Activated CD8-positive, alpha-beta memory T cell treated with anti-CD3 and anti-CD28 coated beads, Interleukin-2, amount 50 U/mL, for 24 hours (primary cell): Measurements from ENCODE around the gene TRIM44.
"Not testable (repeated sequence)": the region's sequence is repeated elsewhere in the genome, so short reads cannot be mapped to it uniquely, and the experiment has no call there.

Experiments used
- DNase-seq: peaks from one replicate; pipeline ENCODE4 v3.0.0-alpha.2; 2020; ENCODE audit errors: extremely low read depth

The TRIM44 gene

DNA sequence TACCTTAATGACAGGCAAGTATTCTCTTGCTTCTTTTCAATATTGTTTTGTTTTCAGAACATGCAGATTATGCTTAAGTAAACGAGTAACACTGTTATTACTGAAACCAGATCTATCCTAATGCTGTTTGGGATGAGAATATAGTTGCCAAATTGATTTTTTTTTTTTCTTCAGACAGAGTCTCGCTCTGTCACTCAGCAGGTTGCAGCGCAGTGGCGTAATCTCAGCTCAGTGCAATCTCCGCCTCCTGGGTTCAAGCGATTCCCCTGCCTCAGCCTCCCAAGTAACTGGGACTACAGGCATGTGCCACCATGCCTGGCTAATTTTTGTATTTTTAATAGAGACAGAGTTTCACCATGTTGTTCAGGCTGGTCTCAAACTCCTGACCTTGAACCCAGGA lies 91.0 kb downstream of the TRIM44 start:
- not testable (repeated sequence) for DNase-seq

GRCh38 chr11:35759951-35760350 lies 97.4 kb downstream of the TRIM44 start:
- DNase-seq: not testable (repeated sequence)

DNA sequence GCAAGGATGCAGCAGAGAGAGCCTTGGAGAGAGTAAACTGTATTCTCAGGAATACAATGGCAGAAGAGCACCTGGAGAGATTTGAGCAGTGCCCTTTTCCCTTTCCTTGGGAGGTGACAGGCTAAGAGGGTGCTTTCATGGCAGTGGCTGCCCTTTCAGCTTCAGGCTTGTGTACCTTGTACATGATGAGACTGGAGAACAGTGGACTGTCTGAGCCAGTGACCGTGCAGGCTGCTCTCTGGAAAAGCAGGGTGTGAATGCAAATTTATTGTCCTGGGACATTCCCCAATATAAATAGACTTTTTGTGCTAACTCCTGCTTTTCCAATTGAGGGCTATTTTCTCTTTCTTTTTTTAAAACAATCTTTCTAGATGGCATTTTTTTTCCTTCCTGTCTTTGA lies 99.3 kb downstream of the TRIM44 start:
- DNase-seq: no peak

DNA sequence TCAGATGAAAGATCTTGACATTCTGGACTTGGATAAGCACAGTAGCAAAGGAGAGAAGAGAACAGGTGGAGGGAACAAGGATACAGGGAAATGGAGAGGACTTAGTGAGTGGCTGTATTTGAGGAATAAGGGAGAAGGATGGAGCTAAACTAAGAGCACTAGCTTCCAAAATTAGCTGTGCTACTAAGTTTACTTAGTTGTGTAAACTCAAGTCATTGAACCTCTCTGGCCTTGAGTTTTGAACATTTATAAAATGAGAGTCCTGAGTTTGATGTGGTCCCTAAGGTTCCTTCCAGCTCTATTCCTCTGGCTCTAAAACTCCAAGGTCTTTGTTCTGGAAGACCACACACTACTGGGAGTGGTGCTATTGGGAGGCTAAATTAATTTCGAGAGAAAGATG lies 100.7 kb downstream of the TRIM44 start:
- no peak for DNase-seq

DNA sequence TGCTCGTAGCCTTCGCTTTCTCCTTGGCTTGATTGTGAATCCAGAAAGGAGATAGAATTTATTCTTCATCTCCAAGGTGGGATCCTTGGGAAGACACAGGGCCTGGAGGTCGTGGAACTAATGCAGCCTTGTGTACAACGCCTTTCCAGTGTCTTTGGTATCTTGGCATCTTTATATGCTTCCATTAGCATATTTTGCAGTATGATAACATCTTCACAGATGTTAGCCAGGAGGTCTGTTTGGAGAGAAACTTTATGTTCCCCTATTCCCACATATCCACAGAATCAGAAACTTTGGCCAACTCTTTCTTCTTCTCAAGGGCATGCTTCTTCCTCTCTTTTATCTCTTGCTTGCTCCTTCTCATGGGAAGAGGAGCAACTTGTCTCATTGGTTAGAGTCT lies 101.2 kb downstream of the TRIM44 start:
- no peak for DNase-seq

- DNase-seq: no peak
Measured at GRCh38 chr11:35764417-35764816, 101.8 kb downstream of the TRIM44 start.

GRCh38 chr11:35765211-35765610 lies 102.6 kb downstream of the TRIM44 start:
- DNase-seq: no peak

GRCh38 chr11:35766651-35767050 lies 104.1 kb downstream of the TRIM44 start:
- DNase-seq: no peak

DNA sequence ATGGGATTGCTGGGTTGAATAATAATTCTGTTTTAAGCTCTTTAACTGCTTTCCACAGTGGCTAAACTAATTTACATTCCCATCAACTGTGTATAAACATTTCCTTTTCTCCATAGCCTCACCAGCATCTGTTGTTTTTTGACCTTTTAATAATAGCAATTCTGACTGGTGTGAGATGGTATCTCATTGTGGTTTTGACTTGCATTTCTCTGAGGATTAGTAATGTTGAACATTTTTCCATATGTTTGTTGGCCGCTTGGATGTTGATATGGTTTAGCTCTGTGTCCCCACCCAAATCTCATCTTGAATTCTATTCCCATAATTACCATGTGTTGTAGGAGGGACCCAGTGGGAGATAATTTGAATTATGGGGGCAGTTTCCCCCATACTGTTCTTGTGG lies 107.8 kb downstream of the TRIM44 start:
- DNase-seq: not testable (repeated sequence)

DNA sequence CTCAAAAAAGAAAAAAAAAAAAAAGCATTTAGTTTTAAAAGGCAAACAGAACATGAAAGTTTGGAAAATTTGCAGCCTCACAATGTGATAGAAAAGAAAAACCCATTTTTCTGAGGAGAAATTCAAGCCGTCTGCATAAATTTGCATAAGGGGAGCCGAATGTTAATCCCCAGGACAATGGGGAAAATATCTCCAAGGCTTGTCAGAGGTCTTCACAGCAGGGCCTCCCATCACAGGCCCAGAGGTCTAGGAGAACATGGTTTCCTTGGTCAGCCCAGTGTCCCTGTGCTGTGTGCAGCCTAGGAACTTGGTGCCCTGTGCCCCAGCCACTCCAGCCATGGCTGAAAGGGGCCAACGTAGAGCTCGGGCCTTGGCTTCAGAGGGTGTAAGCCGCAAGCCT lies 109.1 kb downstream of the TRIM44 start:
- no peak for DNase-seq

DNA sequence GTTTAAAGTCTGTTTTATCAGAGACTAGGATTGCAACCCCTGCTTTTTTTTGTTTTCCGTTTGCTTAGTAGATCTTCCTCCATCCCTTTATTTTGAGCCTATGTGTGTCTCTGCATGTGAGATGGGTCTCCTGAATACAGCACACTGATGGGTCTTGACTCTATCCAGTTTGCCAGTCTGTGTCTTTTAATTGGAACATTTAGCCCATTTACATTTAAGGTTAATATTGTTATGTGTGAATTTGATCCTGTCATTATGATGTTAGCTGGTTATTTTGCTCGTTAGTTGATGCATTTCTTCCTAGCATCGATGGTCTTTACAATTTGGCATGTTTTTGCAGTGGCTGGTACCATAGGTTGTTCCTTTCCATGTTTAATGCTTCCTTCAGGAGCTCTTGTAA lies 114.7 kb downstream of the TRIM44 start:
- DNase-seq: not testable (repeated sequence)

GRCh38 chr11:35778943-35779342 lies 116.4 kb downstream of the TRIM44 start:
- not testable (repeated sequence) for DNase-seq

DNA sequence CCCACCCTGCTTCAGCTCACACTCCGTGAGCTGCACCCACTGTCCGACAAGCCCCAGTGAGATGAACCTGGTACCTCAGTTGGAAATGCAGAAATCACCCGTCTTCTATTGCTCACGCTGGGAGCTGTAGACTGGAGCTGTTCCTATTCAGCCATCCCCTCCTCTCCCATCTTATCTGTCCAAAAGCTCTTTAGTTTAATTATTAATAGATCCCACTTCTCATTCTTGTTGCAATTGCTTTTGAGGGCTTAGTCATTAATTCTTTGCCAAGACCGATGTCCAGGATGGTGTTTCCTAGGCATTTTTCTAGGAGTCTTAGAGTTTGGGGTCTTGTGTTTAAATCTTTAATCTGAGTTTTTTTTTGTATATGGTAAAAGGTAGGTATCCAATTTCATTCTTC lies 116.8 kb downstream of the TRIM44 start:
- no peak for DNase-seq

- no peak for DNase-seq
Measured at GRCh38 chr11:35780951-35781860, 118.6 kb downstream of the TRIM44 start.

DNA sequence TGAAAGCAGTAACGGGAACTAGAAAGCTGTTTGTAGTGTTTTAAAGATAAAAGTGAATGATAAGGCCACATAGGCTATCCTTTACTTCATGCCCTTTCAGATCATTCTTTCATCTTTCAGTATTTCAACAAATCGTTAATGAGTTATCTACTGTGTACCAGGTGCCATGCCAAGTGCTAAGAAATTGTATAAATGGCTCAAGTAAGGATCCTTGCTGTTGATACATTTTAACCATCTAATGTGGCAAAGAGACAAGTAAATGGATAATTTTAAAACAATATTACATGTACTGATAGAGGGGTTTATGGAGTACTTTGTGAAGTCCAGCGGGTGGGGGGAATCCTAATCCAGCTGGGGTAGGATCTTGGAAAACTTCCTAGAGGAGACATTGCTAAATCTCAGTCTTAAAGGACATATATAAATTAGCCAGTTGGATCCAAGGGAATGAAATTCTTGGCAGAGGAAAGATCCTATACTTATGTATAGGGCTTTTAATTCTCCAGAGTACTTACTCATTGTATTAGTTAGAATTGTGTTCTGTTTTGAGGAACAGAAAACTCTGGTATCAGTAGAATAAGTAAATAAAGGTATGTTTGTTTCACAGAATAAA lies 119.4 kb downstream of the TRIM44 start:
- no peak for DNase-seq

DNA sequence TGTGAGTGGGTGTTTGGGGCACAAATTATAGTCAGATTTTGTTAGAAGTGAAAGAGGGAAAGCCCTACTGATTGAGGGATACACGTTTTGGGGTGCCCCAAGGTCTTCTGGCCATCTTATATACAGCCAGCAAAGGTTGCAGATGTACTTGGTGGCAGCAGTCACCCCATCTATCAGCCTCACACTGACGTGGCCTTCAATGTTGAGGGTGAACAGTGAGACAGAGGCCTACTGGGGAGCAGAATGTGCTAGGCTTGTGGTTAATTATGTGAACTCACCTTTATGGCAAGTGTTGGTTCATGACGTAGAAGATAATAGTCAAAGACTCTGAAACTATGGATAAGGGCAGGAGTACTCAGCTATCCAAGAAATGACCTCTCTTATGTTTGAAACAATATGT lies 121.2 kb downstream of the TRIM44 start:
- no peak for DNase-seq

DNA sequence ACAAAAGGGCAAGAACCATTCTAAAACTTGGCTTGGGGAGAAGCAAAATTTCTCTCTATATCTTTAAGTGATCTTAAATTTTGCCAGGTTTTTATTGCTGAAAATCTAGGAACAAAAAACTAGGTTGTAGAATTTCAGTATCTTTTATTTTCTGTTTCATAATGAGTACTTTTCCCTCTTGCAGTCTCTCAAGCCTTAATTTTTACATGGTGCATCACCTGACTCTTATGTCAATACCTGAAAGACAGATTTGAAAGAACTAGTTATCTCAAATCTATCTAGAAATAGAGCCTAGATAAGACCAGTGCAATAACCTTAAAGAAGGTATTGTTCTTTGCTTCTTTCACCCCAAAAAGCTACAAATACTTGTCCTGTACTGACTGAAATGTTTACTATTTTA lies 122.1 kb downstream of the TRIM44 start:
- DNase-seq: no peak

DNA sequence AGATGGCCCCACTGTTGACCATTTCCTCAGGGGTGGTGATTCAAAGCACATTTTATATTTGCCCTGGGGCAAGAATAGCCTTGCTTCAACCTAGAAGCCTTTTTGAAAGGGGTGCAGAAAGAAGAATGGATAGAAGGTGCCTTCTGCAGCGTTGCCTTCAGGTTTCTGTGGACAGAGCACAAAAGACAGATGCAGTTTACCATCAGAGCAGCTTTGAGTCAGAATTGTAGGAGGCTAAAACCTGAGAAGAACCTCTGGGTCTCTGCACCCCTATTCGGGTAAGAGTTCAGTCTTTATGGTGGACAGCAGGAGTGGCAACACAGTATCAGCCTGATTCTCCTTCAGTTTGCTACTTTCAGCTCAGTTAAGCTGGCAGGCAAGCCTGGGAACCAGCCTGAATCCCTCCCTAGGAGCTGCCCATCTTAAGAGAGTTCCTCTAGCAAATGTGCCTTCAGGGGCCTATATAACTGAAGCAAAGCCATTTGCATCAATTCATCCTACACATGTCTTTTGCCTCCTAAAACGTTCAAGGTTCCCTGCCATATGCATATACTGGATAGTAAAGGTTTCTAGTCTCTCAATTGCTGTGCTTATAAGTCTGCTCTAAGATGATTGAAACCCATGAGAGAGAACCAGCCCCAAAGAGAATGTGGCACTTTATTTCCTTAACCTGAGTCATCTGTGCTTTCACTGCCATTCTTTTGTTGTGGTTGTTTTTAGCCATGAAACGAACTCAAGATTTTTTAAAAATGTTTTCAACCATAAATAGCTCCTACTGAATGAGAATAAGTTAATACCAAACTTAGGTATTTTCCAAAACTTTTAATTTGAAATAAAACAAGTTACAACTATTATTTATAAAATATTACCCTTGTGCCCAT lies 123.0 kb downstream of the TRIM44 start:
- DNase-seq: no peak

GRCh38 chr11:35786188-35786587 lies 123.6 kb downstream of the TRIM44 start:
- DNase-seq: no peak

DNA sequence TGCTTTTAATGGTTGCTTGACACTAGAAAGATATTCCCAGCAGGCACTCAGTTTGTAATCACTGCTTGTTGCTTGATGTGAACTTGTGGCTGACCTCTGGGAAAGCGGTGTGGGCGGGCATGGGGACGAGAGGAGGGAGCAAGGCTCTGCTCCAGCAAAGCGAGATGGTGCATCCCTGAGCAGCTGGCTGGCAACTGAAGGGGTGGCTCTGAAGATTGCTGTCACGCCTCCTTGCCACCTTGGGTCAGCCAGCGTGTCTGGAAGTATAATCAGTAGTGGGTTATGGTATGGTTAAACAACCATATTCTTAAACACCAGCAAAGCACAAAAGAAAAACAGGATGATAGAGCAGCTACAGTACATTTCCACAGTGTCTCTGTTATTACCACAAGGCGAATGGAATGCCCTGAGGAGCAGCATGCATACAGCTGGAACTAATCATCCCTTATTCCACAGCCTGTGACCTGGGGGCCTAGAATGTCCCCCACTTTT lies 124.5 kb downstream of the TRIM44 start:
- DNase-seq: no peak

- no peak for DNase-seq
Measured at GRCh38 chr11:35787626-35788025, 125.1 kb downstream of the TRIM44 start.
